Lower lobe of right lung (tissue), 2 donors: ENCODE measurements around the gene SLC28A1. TPM values are rescaled to one million over a fixed set of nuclear protein-coding genes. Genes with fewer than 3 reads are reported as not detected.

Source experiments
- ATAC-seq, 2 donors: fragments of 200-7000 bp; cut with Tn5 transposase; one replicate each; pipeline ENCODE4 v1.9.1; 2020 to 2022; ENCODE audit warnings: mild to moderate bottlenecking in 2 of 2, moderate library complexity in 2 of 2
- DNase-seq: peaks from one replicate; pipeline ENCODE4 v3.0.0-alpha.2; 2020
- H3K27ac ChIP-seq: fragments of 200-600 bp; one replicate; pipeline ENCODE4 v1.8.0; 2022
- H3K27me3 ChIP-seq: fragments of 200-600 bp; one replicate; pipeline ENCODE4 v1.8.0; 2022; ENCODE audit warnings: low read depth
- H3K36me3 ChIP-seq: fragments of 200-600 bp; one replicate; pipeline ENCODE4 v1.8.0; 2022; ENCODE audit warnings: mild to moderate bottlenecking
- H3K4me1 ChIP-seq: fragments of 200-600 bp; one replicate; pipeline ENCODE4 v1.8.0; 2022
- H3K4me3 ChIP-seq: fragments of 200-600 bp; one replicate; pipeline ENCODE4 v1.8.0; 2022; ENCODE audit warnings: mild to moderate bottlenecking
- H3K9me3 ChIP-seq: fragments of 200-600 bp; one replicate; pipeline ENCODE4 v1.8.0; 2022
- intact Hi-C: fragments of 100-400 bp; cut with DNase I; formaldehyde crosslinking; loops from one replicate; pipeline ENCODE4 v1.11.0; 2022
- total RNA-seq: library from RNA; stranded (reverse); fragmentation: NEBNext Ultra II Directional; extraction: Animal tissue kit (Norgen Biotek cat#: 25700); gene quantifications from one replicate; pipeline ENCODE4 v1.2.1, GENCODE V29; 2021
- TF ChIP-seq, protein P1 (sequence below): fragments of 200-600 bp; IDR thresholded peaks from one replicate; pipeline ENCODE4 v1.8.0; 2022; ENCODE audit warnings: antibody characterized with exemption, mild to moderate bottlenecking
- donor health status: DM: no; HTN: yes; CAD: no; lungs with severe emphysema.

SLC28A1 gene
- total RNA-seq, 1 donor from 2014 or later, result not detected

GRCh38 chr15:84856731-84857417 is 27.6 kb upstream of the SLC28A1 start:
- Histone ChIP-seq H3K27ac (no peak overlapping the region), H3K27me3 (no peaks in the 10 kb centered on the region), H3K4me1 (no peaks in the 10 kb centered on the region), H3K9me3 (no peaks in the 10 kb centered on the region), H3K4me3 (no peak overlapping the region), H3K36me3 (peaks cover 6% of the 10 kb centered on the region)
- TF ChIP-seq, protein P1, sequence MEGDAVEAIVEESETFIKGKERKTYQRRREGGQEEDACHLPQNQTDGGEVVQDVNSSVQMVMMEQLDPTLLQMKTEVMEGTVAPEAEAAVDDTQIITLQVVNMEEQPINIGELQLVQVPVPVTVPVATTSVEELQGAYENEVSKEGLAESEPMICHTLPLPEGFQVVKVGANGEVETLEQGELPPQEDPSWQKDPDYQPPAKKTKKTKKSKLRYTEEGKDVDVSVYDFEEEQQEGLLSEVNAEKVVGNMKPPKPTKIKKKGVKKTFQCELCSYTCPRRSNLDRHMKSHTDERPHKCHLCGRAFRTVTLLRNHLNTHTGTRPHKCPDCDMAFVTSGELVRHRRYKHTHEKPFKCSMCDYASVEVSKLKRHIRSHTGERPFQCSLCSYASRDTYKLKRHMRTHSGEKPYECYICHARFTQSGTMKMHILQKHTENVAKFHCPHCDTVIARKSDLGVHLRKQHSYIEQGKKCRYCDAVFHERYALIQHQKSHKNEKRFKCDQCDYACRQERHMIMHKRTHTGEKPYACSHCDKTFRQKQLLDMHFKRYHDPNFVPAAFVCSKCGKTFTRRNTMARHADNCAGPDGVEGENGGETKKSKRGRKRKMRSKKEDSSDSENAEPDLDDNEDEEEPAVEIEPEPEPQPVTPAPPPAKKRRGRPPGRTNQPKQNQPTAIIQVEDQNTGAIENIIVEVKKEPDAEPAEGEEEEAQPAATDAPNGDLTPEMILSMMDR, result no peak
- ATAC-seq (no peak), DNase-seq (no peak)
- intact Hi-C loops, result no loop called here

- Histone ChIP-seq H3K27ac (no peak overlapping the region), H3K36me3 (peaks cover 6% of the 10 kb centered on the region), H3K4me1 (no peaks in the 10 kb centered on the region), H3K4me3 (no peak overlapping the region), H3K9me3 (no peaks in the 10 kb centered on the region), H3K27me3 (no peaks in the 10 kb centered on the region)
- TF ChIP-seq, protein P1, result no peak
- DNase-seq, result no peak
- ATAC-seq, result peak in 1 of 2 donors; percentile 8
- intact Hi-C loops, result no loop called here
These were observed 27.0 kb upstream of the SLC28A1 start for GRCh38 chr15:84857418-84858004.

DNA sequence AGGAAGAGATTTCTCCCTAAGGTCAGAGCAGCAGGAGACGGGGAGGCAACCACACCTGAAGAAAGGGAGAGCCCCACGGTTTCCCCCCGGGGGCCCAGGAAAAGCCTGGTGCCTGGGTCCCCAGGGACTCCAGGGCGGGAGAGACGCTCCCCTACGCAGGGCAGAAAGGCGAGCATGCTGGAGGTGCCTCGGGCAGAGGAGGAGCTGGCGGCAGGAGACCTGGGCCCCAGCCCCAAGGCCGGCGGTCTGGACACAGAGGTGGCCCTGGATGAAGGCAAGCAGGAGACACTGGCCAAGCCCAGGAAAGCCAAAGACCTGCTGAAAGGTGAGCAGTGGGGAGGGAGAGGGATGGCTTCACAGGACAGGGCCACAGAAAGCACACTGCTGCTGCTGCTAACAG is 26.2 kb upstream of the SLC28A1 start:
- Histone ChIP-seq H3K9me3 (no peaks in the 10 kb centered on the region), H3K36me3 (peaks cover 6% of the 10 kb centered on the region), H3K4me1 (no peaks in the 10 kb centered on the region), H3K27ac (no peak overlapping the region), H3K4me3 (no peak overlapping the region), H3K27me3 (no peaks in the 10 kb centered on the region)
- intact Hi-C loops, result no loop called here
- TF ChIP-seq, protein P1, result no peak
- DNase-seq (no peak), ATAC-seq (no peak)

GRCh38 chr15:84859144-84859543 is 25.3 kb upstream of the SLC28A1 start:
- peaks cover 9% of the 10 kb centered on the region for H3K36me3 ChIP-seq
- TF ChIP-seq, protein P1, result no peak
- DNase-seq (no peak), ATAC-seq (peak; percentile 74 to 80)
- H3K4me3 ChIP-seq, result no peak overlapping the region
- H3K27me3 ChIP-seq, result no peaks in the 10 kb centered on the region
- no peak overlapping the region for H3K27ac ChIP-seq
- H3K9me3 ChIP-seq, result no peaks in the 10 kb centered on the region
- H3K4me1 ChIP-seq, result peaks cover 5% of the 10 kb centered on the region
- intact Hi-C loops, result no loop called here

DNA sequence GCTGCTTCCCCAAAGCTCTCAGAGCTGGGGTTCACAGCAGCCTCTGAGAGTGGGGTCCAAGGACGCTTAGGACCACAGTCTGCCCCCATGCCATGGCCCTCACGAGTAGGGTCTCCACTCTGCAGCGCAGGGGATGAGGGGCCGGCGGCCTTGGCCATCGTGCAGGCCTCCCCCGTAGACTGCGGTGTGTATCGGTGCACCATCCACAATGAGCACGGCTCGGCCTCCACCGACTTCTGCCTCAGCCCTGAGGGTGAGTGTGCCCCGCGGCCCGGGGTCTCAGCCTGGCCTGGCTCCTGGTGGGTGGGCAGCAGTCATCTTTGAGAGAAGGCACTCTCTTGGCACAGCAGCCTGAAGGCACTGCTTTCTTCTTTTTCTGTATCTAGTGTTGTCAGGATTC is 24.8 kb upstream of the SLC28A1 start:
- DNase-seq, result no peak
- Histone ChIP-seq H3K27ac (no peak overlapping the region), H3K36me3 (peaks cover 9% of the 10 kb centered on the region), H3K4me1 (peaks cover 6% of the 10 kb centered on the region), H3K9me3 (no peaks in the 10 kb centered on the region), H3K4me3 (no peak overlapping the region), H3K27me3 (no peaks in the 10 kb centered on the region)
- intact Hi-C loops, result no loop called here
- TF ChIP-seq, protein P1, result no peak
- ATAC-seq, result peak in 1 of 2 donors; percentile 9
